ENCODE data around the gene PCDHGA5. TPM values are rescaled to one million over a fixed set of nuclear protein-coding genes. Genes with fewer than 3 reads are reported as not detected.

PCDHGA5 gene
- total RNA-seq, 1 donor from 2014 or later = 0.63 TPM

- TF ChIP-seq CTCF (conservative IDR thresholded peaks at IDR 0.05; ENCODE audit: low read depth, low read length) = no peak
- H3K4me3 ChIP-seq (ENCODE audit: low read depth, low read length) = no peak overlapping the region
- DNase-seq (ENCODE audit: low read depth) = no peak
Observed at GRCh38 chr5:141355641-141356040, 8.3 kb upstream of the PCDHGA5 start.

- DNase-seq (ENCODE audit: low read depth) = no peak
- no peak for TF ChIP-seq CTCF (conservative IDR thresholded peaks at IDR 0.05; ENCODE audit: low read depth, low read length)
- no peak overlapping the region for H3K4me3 ChIP-seq (ENCODE audit: low read depth, low read length)
Observed at GRCh38 chr5:141356133-141356532, 7.8 kb upstream of the PCDHGA5 start.

GRCh38 chr5:141356950-141357349 lies 7.0 kb upstream of the PCDHGA5 start:
- TF ChIP-seq CTCF (conservative IDR thresholded peaks at IDR 0.05; ENCODE audit: low read depth, low read length) = no peak
- H3K4me3 ChIP-seq (ENCODE audit: low read depth, low read length) = no peak overlapping the region
- no peak for DNase-seq (ENCODE audit: low read depth)

GRCh38 chr5:141359790-141360426 lies 4.1 kb upstream of the PCDHGA5 start, which contains the start of gene PCDHGB2:
Gene PCDHGB2 (plus strand): TSS chr5:141359994. CDS start chr5:141360136, 142 bp downstream.
- TF ChIP-seq CTCF (conservative IDR thresholded peaks at IDR 0.05; ENCODE audit: low read depth, low read length) = peak; percentile 55
- H3K4me3 ChIP-seq (ENCODE audit: low read depth, low read length) = peak within 1 kb of the TSS; percentile 47
- no peak for DNase-seq (ENCODE audit: low read depth)

- TF ChIP-seq CTCF (conservative IDR thresholded peaks at IDR 0.05; ENCODE audit: low read depth, low read length) = no peak
- H3K4me3 ChIP-seq (ENCODE audit: low read depth, low read length) = no peak overlapping the region
- no peak for DNase-seq (ENCODE audit: low read depth)
Observed at GRCh38 chr5:141360685-141361084, 3.3 kb upstream of the PCDHGA5 start.

GRCh38 chr5:141362719-141363118 lies 1.2 kb upstream of the PCDHGA5 start:
- TF ChIP-seq CTCF (conservative IDR thresholded peaks at IDR 0.05; ENCODE audit: low read depth, low read length) = no peak
- DNase-seq (ENCODE audit: low read depth) = no peak
- no peak overlapping the region for H3K4me3 ChIP-seq (ENCODE audit: low read depth, low read length)

All from epithelial cell of proximal tubule (primary cell).